ENCODE data around the gene MAPK1. TPM values are rescaled to one million over a fixed set of nuclear protein-coding genes. Genes with fewer than 3 reads are reported as not detected.
A peak's percentile ranks its signal among the peaks of the same experiment; 100 is the strongest.

The MAPK1 gene
- total and polyA plus RNA-seq, 9 of the 15 experiments (the other 6 are each of a cell fraction or from before 2014, with no cell fraction given): 46.3 to 575 (median 283) TPM

GRCh38 chr22:21860491-21861039 lies 6.9 kb downstream of the MAPK1 start:
- peak overlapping the region in 1 of 2 experiments; percentile 5; a peak in 1 of 4 replicates for H3K9ac ChIP-seq (ENCODE audit: insufficient read depth in 1 of 2, low read depth in 2 of 2, low read length in 2 of 2)
- no peaks in the 10 kb centered on the region for H3K27me3 ChIP-seq (ENCODE audit: control insufficient read depth in 2 of 2, insufficient read depth in 2 of 2, low read length in 2 of 2)
- ATAC-seq: no peak
- peaks cover 100% of the 10 kb centered on the region for H3K79me2 ChIP-seq (ENCODE audit: control insufficient read depth, insufficient read depth, low read length)
- FAIRE-seq: no peak
- POLR2A ChIA-PET: interaction anchor here (0.6 to 45.6 kb wide), 18 partner anchors 5 to 1240 kb away, joined by 3 to 1351 read pairs (median 4); partner anchors contain the start of genes MAPK1 and PPIL2
- no peak for TF ChIP-seq MTF1 (CRISPR knock-in tag; IDR thresholded peaks at IDR 0.05; ENCODE audit: borderline replicate concordance)
- WGBS (ENCODE audit: insufficient coverage, low coverage, missing lambda C conversion rate): 67% methylated on average over 4 of the region's 4 CpGs
- no peak overlapping the region for H3K4me3 ChIP-seq
- H3K36me3 ChIP-seq (ENCODE audit: control insufficient read depth, insufficient read depth, low read length): peaks cover 73% of the 10 kb centered on the region
- H3K27ac ChIP-seq (ENCODE audit: extremely low read depth, low read depth, low read length): no peak overlapping the region
- BruUV-seq (replicated peaks): no TSS peak
- H3K4me2 ChIP-seq (ENCODE audit: insufficient read depth, low read length): peak overlapping the region; percentile 16; the same call in 1 of the 2 replicates
- no peak overlapping the region for H2AFZ ChIP-seq (ENCODE audit: low read depth, low read length)
- DNase-seq (ENCODE audit: extremely low read depth in 1 of 4, low spot score in 3 of 4): peak in 2 of 4 experiments; percentile 30 to 56
- no peaks in the 10 kb centered on the region for H3K9me3 ChIP-seq (replicated peaks; ENCODE audit: control insufficient read depth, insufficient read depth, low read depth, low read length)
- CTCF ChIA-PET (ENCODE audit: low intra/inter-chr PET ratio): no interaction called here
- peaks cover 44 to 76% of the 10 kb centered on the region in 2 experiments for H3K4me1 ChIP-seq (replicated peaks in 1 of 2; ENCODE audit: control insufficient read depth in 2 of 2, insufficient read depth in 2 of 2, low read length in 2 of 2)
- peaks cover 45% of the 10 kb centered on the region for H3K9me1 ChIP-seq (ENCODE audit: control insufficient read depth, insufficient read depth, low read length)
- intact Hi-C loops (cut with micrococcal nuclease): loop anchor here (10.0 kb wide), 1 partner anchor 694 kb away; the partner anchor contains the start of gene PRAME
- in situ Hi-C loops (cut with MboI): no loop called here
- H4K20me1 ChIP-seq (replicated peaks; ENCODE audit: control insufficient read depth, insufficient read depth, low read length): peaks cover 97% of the 10 kb centered on the region

DNA sequence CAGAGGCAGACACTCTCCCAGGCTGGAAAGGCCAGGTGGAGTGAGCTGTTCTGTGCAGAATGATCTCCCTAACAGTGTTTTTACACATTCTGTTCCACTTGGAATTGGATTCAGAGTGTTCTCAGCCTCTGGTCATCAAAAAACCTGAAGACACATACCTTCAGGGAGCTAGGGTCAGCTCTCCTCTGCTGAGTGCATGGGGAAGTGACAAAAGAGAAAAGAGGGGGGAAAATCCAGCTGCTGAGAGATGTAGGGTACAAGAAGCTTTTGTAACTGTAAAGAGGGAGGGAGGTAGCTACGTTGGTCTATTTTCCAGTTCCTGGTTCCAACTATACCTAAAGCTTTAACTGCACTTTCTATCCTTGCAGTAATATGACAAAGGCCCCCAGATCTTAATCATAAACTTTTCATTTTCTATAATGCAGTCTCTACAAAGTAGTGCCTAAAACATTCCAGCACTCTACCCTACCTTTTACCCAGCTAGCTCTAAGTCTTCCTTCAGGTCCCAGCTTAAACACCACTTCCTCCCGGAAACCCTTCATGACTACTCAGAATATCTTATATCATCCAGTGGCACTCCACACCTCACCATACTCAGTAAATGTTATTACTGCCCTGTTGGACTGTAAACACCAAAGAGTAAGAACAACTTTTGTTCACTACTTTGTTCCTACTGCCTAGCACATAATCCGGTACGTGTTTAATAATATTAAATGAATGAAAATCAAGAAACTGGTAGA lies 9.2 kb downstream of the MAPK1 start:
- H3K9me1 ChIP-seq (ENCODE audit: control insufficient read depth, insufficient read depth, low read length): peaks cover 27% of the 10 kb centered on the region
- peaks cover 100% of the 10 kb centered on the region for H3K79me2 ChIP-seq (ENCODE audit: control insufficient read depth, insufficient read depth, low read length)
- FAIRE-seq (no peak), ATAC-seq (peak; percentile 9), DNase-seq (ENCODE audit: extremely low read depth in 1 of 4, low spot score in 3 of 4) (peak in 1 of 4 experiments; percentile 51)
- WGBS (ENCODE audit: insufficient coverage, low coverage, missing lambda C conversion rate): 77% methylated on average over 4 of the region's 4 CpGs
- in situ Hi-C loops (cut with MboI): no loop called here
- peaks cover 64% of the 10 kb centered on the region for H3K36me3 ChIP-seq (ENCODE audit: control insufficient read depth, insufficient read depth, low read length)
- no peak overlapping the region for H2AFZ ChIP-seq (ENCODE audit: low read depth, low read length)
- no peak overlapping the region for H3K4me2 ChIP-seq (ENCODE audit: insufficient read depth, low read length)
- peaks cover 88% of the 10 kb centered on the region for H4K20me1 ChIP-seq (replicated peaks; ENCODE audit: control insufficient read depth, insufficient read depth, low read length)
- ChIA-PET POLR2A (interaction anchor here (0.6 to 45.6 kb wide), 18 partner anchors 7 to 160 kb away, joined by 3 to 1351 read pairs (median 4); partner anchors contain the start of genes MAPK1 and PPM1F), CTCF (ENCODE audit: low intra/inter-chr PET ratio) (no interaction called here)
- no peaks in the 10 kb centered on the region for H3K9me3 ChIP-seq (replicated peaks; ENCODE audit: control insufficient read depth, insufficient read depth, low read depth, low read length)
- no peaks in the 10 kb centered on the region for H3K27me3 ChIP-seq (ENCODE audit: control insufficient read depth in 2 of 2, insufficient read depth in 2 of 2, low read length in 2 of 2)
- H3K4me1 ChIP-seq (replicated peaks in 1 of 2; ENCODE audit: control insufficient read depth in 2 of 2, insufficient read depth in 2 of 2, low read length in 2 of 2): peaks cover 29 to 65% of the 10 kb centered on the region in 2 experiments
- BruUV-seq (replicated peaks): TSS peak; percentile 0
- intact Hi-C loops (cut with micrococcal nuclease): no loop called here
- H3K4me3 ChIP-seq: no peak overlapping the region
- H3K27ac ChIP-seq (ENCODE audit: extremely low read depth, low read depth, low read length): no peak overlapping the region
- peak overlapping the region in 1 of 2 experiments; percentile 1; a peak in 1 of 4 replicates for H3K9ac ChIP-seq (ENCODE audit: insufficient read depth in 1 of 2, low read depth in 2 of 2, low read length in 2 of 2)
- no peak for TF ChIP-seq MTA3 (IDR thresholded peaks at IDR 0.05; ENCODE audit: borderline replicate concordance)
- TF ChIP-seq HNRNPUL1 (IDR thresholded peaks at IDR 0.05; ENCODE audit: low read length): no peak
- TF ChIP-seq, protein P1, sequence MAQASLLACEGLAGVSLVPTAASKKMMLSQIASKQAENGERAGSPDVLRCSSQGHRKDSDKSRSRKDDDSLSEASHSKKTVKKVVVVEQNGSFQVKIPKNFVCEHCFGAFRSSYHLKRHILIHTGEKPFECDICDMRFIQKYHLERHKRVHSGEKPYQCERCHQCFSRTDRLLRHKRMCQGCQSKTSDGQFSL (CRISPR knock-in tag; IDR thresholded peaks at IDR 0.05): no peak
- TF ChIP-seq, protein P1 (tag; IDR thresholded peaks at IDR 0.05): no peak
- no peak for TF ChIP-seq POU5F1 (IDR thresholded peaks at IDR 0.05; ENCODE audit: borderline replicate concordance, low read depth, low read length, partially characterized antibody)
- TF ChIP-seq STAT5B (CRISPR knock-in tag; IDR thresholded peaks at IDR 0.05): no peak
- no peak for TF ChIP-seq CGGBP1 (CRISPR knock-in tag; IDR thresholded peaks at IDR 0.05)
- TF ChIP-seq RBBP5 (IDR thresholded peaks at IDR 0.05; ENCODE audit: borderline replicate concordance, insufficient read depth, low read length, poor library complexity, severe bottlenecking): no peak
- TF ChIP-seq SMARCB1 (IDR thresholded peaks at IDR 0.05; ENCODE audit: insufficient read length, low read depth): no peak
- no peak for TF ChIP-seq ZNF124 (CRISPR knock-in tag; IDR thresholded peaks at IDR 0.05)
- no peak for TF ChIP-seq CBFA2T2 (conservative IDR thresholded peaks at IDR 0.05)
- TF ChIP-seq HDAC8 (tag; IDR thresholded peaks at IDR 0.05): no peak
